HepG2 (cell line): Measurements from ENCODE around the gene AZU1. TPM values are rescaled to one million over a fixed set of nuclear protein-coding genes. Genes with fewer than 3 reads are reported as not detected.

Experiments used
- PCBP1 ChIP-seq: fragments of 200-400 bp; formaldehyde crosslinking; IDR thresholded peaks from 2 replicates; pipeline ENCODE4 v1.6.1; 2017; ENCODE audit warnings: mild to moderate bottlenecking, low read depth, low read length, borderline replicate concordance
- RBFOX2 ChIP-seq: fragments of 200-400 bp; formaldehyde crosslinking; IDR thresholded peaks from 2 replicates; pipeline ENCODE4 v1.6.1; 2017; ENCODE audit warnings: low read depth, mild to moderate bottlenecking, low read length
- SP1 ChIP-seq, 2 experiments: fragments of 450-650 bp in 1 of 2; sonication (generic) in 1 of 2; formaldehyde crosslinking in 1 of 2; IDR thresholded peaks; 2 replicates each; pipeline versions ENCODE4 v1.4.0 to v1.6.1; 2016 to 2020; ENCODE audit warnings: missing genetic modification reagents in 1 of 2
- SRSF4 ChIP-seq: fragments of 200-400 bp; formaldehyde crosslinking; IDR thresholded peaks from one replicate; pipeline ENCODE4 v1.6.1; 2018; ENCODE audit warnings: mild to moderate bottlenecking, low read depth, low read length, moderate library complexity; ENCODE audit not compliant: poor library complexity, severe bottlenecking
- ZNF446 ChIP-seq: sonication (generic); formaldehyde crosslinking; IDR thresholded peaks from 2 replicates; pipeline ENCODE4 v1.5.0; 2020; ENCODE audit warnings: mild to moderate bottlenecking, missing genetic modification reagents
- ZNF589 ChIP-seq: sonication (generic); formaldehyde crosslinking; conservative IDR thresholded peaks from 2 replicates; pipeline ENCODE4 v1.8.0; 2022; ENCODE audit warnings: mild to moderate bottlenecking, moderate library complexity, missing genetic modification reagents
- ZNF614 ChIP-seq: IDR thresholded peaks from 2 replicates; pipeline ENCODE4 v1.6.1; 2018; ENCODE audit warnings: missing biosample characterization, missing genetic modification reagents, inconsistent platforms, borderline replicate concordance
- polyA plus RNA-seq, 8 experiments: library from polyadenylated mRNA; depleted of rRNA in 3 of 8; stranded (reverse) in 7 of 8; unstranded in 1 of 8; fragments of >200 nt; fragmentation: Illumina TruSeq in 4 of 8; extraction: Trizol in 4 of 8; gene quantifications; 2 replicates each; pipeline versions ENCODE4 v1.2.1 to v1.2.3, GENCODE V29; 2011 to 2016; ENCODE audit warnings: low read depth in 4 of 8, missing spikeins in 1 of 8, mixed read lengths in 1 of 8; ENCODE audit not compliant: insufficient read depth in 1 of 8
- total RNA-seq, 5 experiments: library from RNA; depleted of rRNA; stranded (reverse); fragments of >200 nt; fragmentation: Illumina TruSeq; extraction: Trizol; gene quantifications; 2 replicates each; pipeline ENCODE4 v1.2.3, GENCODE V29; 2016; ENCODE audit warnings: low read depth in 1 of 5
- TF ChIP-seq, protein P1 (sequence below), 2 experiments: IDR thresholded peaks; 2 replicates each; pipeline ENCODE4 v1.6.1; 2011 to 2012; ENCODE audit warnings: low read length in 2 of 2, borderline replicate concordance in 1 of 2, low read depth in 1 of 2, mild to moderate bottlenecking in 1 of 2, moderate library complexity in 1 of 2
- TF ChIP-seq, protein P2 (sequence below): sonication (generic); formaldehyde crosslinking; IDR thresholded peaks from 2 replicates; pipeline ENCODE4 v1.4.0; 2020; ENCODE audit warnings: missing genetic modification reagents, borderline replicate concordance
- TF ChIP-seq, protein P3 (sequence below): sonication (generic); formaldehyde crosslinking; IDR thresholded peaks from 2 replicates; pipeline ENCODE4 v1.4.0; 2020; ENCODE audit warnings: mild to moderate bottlenecking, missing genetic modification reagents

Gene AZU1
- total and polyA plus RNA-seq, 2 of the 13 experiments (the other 11 are each of a cell fraction or from before 2014, with no cell fraction given) = not detected

DNA sequence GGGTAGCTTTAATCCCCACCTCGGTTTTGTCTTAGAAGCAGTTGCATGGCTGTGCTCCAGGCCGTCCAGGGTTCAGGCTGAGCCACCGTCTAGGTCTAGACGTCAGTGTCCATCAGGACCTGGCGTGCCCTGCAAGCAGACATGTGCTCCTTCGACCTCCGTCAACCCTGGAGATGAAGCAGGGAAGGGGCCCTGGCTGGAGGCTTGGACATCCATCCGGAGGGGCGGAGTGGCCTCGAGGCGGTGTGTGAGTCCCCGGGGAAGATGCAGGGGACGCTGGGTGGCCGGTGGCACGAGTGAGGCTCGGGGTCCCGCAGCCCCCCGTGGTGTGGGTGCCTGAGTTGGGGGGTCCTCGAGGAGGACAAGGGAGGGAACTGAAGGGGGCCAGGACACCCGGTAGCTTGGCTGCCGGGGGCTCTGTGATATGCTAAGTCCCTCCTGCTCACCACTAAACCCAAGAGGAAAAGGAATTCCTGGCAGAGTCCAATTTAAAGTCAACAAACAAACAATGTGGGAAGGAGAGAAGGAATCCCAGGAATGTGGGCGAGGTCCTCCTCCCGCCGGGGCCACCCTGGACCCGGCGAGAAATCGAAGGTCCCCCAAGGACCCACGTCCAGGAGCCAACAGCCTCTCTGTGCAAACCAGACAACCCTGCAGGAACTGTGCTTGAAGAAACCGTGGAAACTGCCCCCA is 45.3 kb upstream of the AZU1 start (continued):
- TF ChIP-seq, protein P1, sequence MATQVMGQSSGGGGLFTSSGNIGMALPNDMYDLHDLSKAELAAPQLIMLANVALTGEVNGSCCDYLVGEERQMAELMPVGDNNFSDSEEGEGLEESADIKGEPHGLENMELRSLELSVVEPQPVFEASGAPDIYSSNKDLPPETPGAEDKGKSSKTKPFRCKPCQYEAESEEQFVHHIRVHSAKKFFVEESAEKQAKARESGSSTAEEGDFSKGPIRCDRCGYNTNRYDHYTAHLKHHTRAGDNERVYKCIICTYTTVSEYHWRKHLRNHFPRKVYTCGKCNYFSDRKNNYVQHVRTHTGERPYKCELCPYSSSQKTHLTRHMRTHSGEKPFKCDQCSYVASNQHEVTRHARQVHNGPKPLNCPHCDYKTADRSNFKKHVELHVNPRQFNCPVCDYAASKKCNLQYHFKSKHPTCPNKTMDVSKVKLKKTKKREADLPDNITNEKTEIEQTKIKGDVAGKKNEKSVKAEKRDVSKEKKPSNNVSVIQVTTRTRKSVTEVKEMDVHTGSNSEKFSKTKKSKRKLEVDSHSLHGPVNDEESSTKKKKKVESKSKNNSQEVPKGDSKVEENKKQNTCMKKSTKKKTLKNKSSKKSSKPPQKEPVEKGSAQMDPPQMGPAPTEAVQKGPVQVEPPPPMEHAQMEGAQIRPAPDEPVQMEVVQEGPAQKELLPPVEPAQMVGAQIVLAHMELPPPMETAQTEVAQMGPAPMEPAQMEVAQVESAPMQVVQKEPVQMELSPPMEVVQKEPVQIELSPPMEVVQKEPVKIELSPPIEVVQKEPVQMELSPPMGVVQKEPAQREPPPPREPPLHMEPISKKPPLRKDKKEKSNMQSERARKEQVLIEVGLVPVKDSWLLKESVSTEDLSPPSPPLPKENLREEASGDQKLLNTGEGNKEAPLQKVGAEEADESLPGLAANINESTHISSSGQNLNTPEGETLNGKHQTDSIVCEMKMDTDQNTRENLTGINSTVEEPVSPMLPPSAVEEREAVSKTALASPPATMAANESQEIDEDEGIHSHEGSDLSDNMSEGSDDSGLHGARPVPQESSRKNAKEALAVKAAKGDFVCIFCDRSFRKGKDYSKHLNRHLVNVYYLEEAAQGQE (IDR thresholded peaks at IDR 0.05; ENCODE audit: borderline replicate concordance in 1 of 2, low read depth in 1 of 2, low read length in 2 of 2) = 0 out of 4 replicates have a peak, but pooled peaks of 1 of the 2 experiments have one; percentile 27
- TF ChIP-seq RBFOX2 (no peak), SP1 (IDR thresholded peaks at IDR 0.05) (no peak), SP1 (CRISPR knock-in tag; IDR thresholded peaks at IDR 0.05) (peak; percentile 28; the same call in 1 of the 2 replicates), ZNF446 (CRISPR knock-in tag) (no peak), SRSF4 (no peak), ZNF614 (CRISPR knock-in tag) (no peak), ZNF589 (CRISPR knock-in tag) (0 out of 2 replicates have a peak, but pooled peaks have one; percentile 48), PCBP1 (no peak)
- TF ChIP-seq, protein P2, sequence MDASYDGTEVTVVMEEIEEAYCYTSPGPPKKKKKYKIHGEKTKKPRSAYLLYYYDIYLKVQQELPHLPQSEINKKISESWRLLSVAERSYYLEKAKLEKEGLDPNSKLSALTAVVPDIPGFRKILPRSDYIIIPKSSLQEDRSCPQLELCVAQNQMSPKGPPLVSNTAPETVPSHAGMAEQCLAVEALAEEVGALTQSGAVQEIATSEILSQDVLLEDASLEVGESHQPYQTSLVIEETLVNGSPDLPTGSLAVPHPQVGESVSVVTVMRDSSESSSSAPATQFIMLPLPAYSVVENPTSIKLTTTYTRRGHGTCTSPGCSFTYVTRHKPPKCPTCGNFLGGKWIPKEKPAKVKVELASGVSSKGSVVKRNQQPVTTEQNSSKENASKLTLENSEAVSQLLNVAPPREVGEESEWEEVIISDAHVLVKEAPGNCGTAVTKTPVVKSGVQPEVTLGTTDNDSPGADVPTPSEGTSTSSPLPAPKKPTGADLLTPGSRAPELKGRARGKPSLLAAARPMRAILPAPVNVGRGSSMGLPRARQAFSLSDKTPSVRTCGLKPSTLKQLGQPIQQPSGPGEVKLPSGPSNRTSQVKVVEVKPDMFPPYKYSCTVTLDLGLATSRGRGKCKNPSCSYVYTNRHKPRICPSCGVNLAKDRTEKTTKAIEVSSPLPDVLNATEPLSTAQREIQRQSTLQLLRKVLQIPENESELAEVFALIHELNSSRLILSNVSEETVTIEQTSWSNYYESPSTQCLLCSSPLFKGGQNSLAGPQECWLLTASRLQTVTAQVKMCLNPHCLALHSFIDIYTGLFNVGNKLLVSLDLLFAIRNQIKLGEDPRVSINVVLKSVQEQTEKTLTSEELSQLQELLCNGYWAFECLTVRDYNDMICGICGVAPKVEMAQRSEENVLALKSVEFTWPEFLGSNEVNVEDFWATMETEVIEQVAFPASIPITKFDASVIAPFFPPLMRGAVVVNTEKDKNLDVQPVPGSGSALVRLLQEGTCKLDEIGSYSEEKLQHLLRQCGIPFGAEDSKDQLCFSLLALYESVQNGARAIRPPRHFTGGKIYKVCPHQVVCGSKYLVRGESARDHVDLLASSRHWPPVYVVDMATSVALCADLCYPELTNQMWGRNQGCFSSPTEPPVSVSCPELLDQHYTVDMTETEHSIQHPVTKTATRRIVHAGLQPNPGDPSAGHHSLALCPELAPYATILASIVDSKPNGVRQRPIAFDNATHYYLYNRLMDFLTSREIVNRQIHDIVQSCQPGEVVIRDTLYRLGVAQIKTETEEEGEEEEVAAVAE (CRISPR knock-in tag) = no peak
- TF ChIP-seq, protein P3, sequence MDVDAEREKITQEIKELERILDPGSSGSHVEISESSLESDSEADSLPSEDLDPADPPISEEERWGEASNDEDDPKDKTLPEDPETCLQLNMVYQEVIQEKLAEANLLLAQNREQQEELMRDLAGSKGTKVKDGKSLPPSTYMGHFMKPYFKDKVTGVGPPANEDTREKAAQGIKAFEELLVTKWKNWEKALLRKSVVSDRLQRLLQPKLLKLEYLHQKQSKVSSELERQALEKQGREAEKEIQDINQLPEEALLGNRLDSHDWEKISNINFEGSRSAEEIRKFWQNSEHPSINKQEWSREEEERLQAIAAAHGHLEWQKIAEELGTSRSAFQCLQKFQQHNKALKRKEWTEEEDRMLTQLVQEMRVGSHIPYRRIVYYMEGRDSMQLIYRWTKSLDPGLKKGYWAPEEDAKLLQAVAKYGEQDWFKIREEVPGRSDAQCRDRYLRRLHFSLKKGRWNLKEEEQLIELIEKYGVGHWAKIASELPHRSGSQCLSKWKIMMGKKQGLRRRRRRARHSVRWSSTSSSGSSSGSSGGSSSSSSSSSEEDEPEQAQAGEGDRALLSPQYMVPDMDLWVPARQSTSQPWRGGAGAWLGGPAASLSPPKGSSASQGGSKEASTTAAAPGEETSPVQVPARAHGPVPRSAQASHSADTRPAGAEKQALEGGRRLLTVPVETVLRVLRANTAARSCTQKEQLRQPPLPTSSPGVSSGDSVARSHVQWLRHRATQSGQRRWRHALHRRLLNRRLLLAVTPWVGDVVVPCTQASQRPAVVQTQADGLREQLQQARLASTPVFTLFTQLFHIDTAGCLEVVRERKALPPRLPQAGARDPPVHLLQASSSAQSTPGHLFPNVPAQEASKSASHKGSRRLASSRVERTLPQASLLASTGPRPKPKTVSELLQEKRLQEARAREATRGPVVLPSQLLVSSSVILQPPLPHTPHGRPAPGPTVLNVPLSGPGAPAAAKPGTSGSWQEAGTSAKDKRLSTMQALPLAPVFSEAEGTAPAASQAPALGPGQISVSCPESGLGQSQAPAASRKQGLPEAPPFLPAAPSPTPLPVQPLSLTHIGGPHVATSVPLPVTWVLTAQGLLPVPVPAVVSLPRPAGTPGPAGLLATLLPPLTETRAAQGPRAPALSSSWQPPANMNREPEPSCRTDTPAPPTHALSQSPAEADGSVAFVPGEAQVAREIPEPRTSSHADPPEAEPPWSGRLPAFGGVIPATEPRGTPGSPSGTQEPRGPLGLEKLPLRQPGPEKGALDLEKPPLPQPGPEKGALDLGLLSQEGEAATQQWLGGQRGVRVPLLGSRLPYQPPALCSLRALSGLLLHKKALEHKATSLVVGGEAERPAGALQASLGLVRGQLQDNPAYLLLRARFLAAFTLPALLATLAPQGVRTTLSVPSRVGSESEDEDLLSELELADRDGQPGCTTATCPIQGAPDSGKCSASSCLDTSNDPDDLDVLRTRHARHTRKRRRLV (CRISPR knock-in tag) = no peak
